Right lobe of liver (tissue), 6 donors: ENCODE measurements around the gene PPARG. TPM values are rescaled to one million over a fixed set of nuclear protein-coding genes. Genes with fewer than 3 reads are reported as not detected.

Experiments used
- ATAC-seq, 4 donors: fragments of 200-7000 bp; cut with Tn5 transposase; one replicate each; pipeline ENCODE4 v1.9.1; 2020; ENCODE audit warnings: mild to moderate bottlenecking in 4 of 4, moderate library complexity in 4 of 4
- DNase-seq, 3 donors: peaks; one replicate each; pipeline ENCODE4 v3.0.0-alpha.2; 2020
- H3K27ac ChIP-seq, 3 donors: fragments of 200-600 bp; one replicate each; pipeline ENCODE4 v1.8.0; 2022
- H3K27me3 ChIP-seq, 2 donors: fragments of 200-600 bp; one replicate each; pipeline ENCODE4 v1.8.0; 2022
- H3K36me3 ChIP-seq, 4 donors: fragments of 200-600 bp; sonication (generic) in 1 of 4; one replicate each; pipeline versions ENCODE4 v1.5.1 to v1.8.0; 2017 to 2022; ENCODE audit warnings: control low read depth in 1 of 4
- H3K4me1 ChIP-seq, 4 donors: fragments of 200-600 bp; sonication (generic) in 1 of 4; one replicate each; pipeline versions ENCODE4 v1.5.1 to v1.8.0; 2017 to 2022; ENCODE audit warnings: control low read depth in 1 of 4
- H3K4me3 ChIP-seq, 3 donors: fragments of 200-600 bp; one replicate each; pipeline ENCODE4 v1.8.0; 2022
- H3K9me3 ChIP-seq, 4 donors: fragments of 200-600 bp; sonication (generic) in 1 of 4; one replicate each; pipeline versions ENCODE4 v1.5.1 to v1.8.0; 2017 to 2022; ENCODE audit warnings: control low read depth in 1 of 4
- POLR2A ChIP-seq: fragments of 450-650 bp; IDR thresholded peaks from one replicate; pipeline ENCODE4 v1.6.1; 2017; ENCODE audit warnings: antibody characterized with exemption, mild to moderate bottlenecking
- WGBS: methylation state at CpG from one replicate; pipeline ENCODE4 v1.1.6; 2018; ENCODE audit warnings: low coverage, low lambda C conversion rate; ENCODE audit not compliant: insufficient coverage; ENCODE audit errors: missing lambda C conversion rate; 5-methylcytosine and 5-hydroxymethylcytosine counted together
- intact Hi-C, 2 donors: fragments of 100-400 bp; cut with DNase I; formaldehyde crosslinking; loops; one replicate each; pipeline versions ENCODE4 v1.11.2 to v1.14.1; 2022
- total RNA-seq, 6 experiments: library from RNA; depleted of rRNA in 2 of 6; stranded (reverse); fragments of >200 nt in 2 of 6; fragmentation: NEBNext Ultra II Directional in 3 of 6; extraction: Animal tissue kit (Norgen Biotek cat#: 25700) in 3 of 6; gene quantifications; one replicate each; pipeline versions ENCODE4 v1.1.0 to v1.2.4, GENCODE V29; 2016 to 2023
- TF ChIP-seq, protein P1 (sequence below), 4 donors: fragments of 200-600 bp in 3 of 4; fragments of 450-650 bp in 1 of 4; IDR thresholded peaks; one replicate each; pipeline versions ENCODE4 v1.5.1 to v1.8.0; 2016 to 2022; ENCODE audit warnings: antibody characterized with exemption in 4 of 4, mild to moderate bottlenecking in 2 of 4
- donor health status: DM: no; HTN: yes; CAD: no.
- donor health status: DM: no; HTN: no; CAD: no.
- donor health status: DM: no; HTN: no; CAD: no.
- donor health status: DM: no; HTN: yes; CAD: no.
- donor health status: DM: no; HTN: yes; CAD: no.

PPARG gene
- total RNA-seq, 6 experiments from 2014 or later: 4.9 to 15.8 (median 10.8) TPM

GRCh38 chr3:12393894-12394293 is 105.0 kb downstream of the PPARG start:
- ATAC-seq (peak; percentile 54 to 90 (median 86)), DNase-seq (no peak)
- Histone ChIP-seq H3K4me3 (no peak overlapping the region), H3K36me3 (no peaks in the 10 kb centered on the region), H3K4me1 (peaks cover 0 to 17% (median 6%) of the 10 kb centered on the region in 4 donors), H3K27ac (no peak overlapping the region), H3K27me3 (no peaks in the 10 kb centered on the region), H3K9me3 (no peaks in the 10 kb centered on the region)
- intact Hi-C loops: no loop called here
- TF ChIP-seq POLR2A: no peak
- TF ChIP-seq, protein P1, sequence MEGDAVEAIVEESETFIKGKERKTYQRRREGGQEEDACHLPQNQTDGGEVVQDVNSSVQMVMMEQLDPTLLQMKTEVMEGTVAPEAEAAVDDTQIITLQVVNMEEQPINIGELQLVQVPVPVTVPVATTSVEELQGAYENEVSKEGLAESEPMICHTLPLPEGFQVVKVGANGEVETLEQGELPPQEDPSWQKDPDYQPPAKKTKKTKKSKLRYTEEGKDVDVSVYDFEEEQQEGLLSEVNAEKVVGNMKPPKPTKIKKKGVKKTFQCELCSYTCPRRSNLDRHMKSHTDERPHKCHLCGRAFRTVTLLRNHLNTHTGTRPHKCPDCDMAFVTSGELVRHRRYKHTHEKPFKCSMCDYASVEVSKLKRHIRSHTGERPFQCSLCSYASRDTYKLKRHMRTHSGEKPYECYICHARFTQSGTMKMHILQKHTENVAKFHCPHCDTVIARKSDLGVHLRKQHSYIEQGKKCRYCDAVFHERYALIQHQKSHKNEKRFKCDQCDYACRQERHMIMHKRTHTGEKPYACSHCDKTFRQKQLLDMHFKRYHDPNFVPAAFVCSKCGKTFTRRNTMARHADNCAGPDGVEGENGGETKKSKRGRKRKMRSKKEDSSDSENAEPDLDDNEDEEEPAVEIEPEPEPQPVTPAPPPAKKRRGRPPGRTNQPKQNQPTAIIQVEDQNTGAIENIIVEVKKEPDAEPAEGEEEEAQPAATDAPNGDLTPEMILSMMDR (IDR thresholded peaks at IDR 0.05): no peak
- 14% methylated on average over 1 of the region's 1 CpG for WGBS

GRCh38 chr3:12394569-12395271 is 105.8 kb downstream of the PPARG start:
- H3K27ac ChIP-seq: no peak overlapping the region
- WGBS: 48% methylated on average over 2 of the region's 4 CpGs
- ATAC-seq (peak in 1 of 4 donors; percentile 27), DNase-seq (no peak)
- TF ChIP-seq POLR2A: no peak
- TF ChIP-seq, protein P1 (IDR thresholded peaks at IDR 0.05): no peak
- no peaks in the 10 kb centered on the region for H3K36me3 ChIP-seq
- peaks cover 0 to 17% (median 6%) of the 10 kb centered on the region in 4 donors for H3K4me1 ChIP-seq
- no peak overlapping the region for H3K4me3 ChIP-seq
- intact Hi-C loops: no loop called here
- no peaks in the 10 kb centered on the region for H3K27me3 ChIP-seq
- H3K9me3 ChIP-seq: no peaks in the 10 kb centered on the region

GRCh38 chr3:12395349-12396012 is 106.6 kb downstream of the PPARG start:
- no peak overlapping the region for H3K4me3 ChIP-seq
- intact Hi-C loops: no loop called here
- TF ChIP-seq, protein P1 (IDR thresholded peaks at IDR 0.05): no peak
- TF ChIP-seq POLR2A: no peak
- WGBS: 72% methylated on average over 5 of the region's 5 CpGs
- no peak overlapping the region for H3K27ac ChIP-seq
- no peaks in the 10 kb centered on the region for H3K27me3 ChIP-seq
- ATAC-seq: peak in 2 of 4 donors; percentile 29 to 56
- no peaks in the 10 kb centered on the region for H3K36me3 ChIP-seq
- no peak for DNase-seq
- H3K9me3 ChIP-seq: no peaks in the 10 kb centered on the region
- H3K4me1 ChIP-seq: peaks cover 0 to 17% (median 8%) of the 10 kb centered on the region in 4 donors

DNA sequence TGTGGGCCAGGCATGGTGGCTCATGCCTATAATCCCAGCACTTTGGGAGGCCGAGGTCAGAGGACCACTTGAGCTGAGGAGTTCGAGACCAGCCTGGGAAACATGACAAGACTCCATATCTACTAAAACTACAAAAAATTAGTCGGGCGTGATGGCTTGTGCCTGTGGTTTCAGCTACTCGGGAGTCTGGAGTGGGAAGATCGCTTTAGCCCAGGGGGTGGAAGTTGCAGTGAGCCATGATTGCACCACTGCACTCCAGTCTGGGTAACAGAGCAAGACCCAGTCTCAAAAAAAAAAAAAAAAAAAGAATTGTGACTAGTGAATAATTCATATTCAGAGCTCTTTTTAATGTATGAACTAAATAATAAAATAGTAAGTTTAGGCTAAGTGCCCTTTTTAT is 107.6 kb downstream of the PPARG start:
- Histone ChIP-seq H3K27me3 (no peaks in the 10 kb centered on the region), H3K36me3 (no peaks in the 10 kb centered on the region), H3K9me3 (no peaks in the 10 kb centered on the region), H3K4me1 (peaks cover 0 to 17% (median 9%) of the 10 kb centered on the region in 4 donors), H3K4me3 (no peak overlapping the region), H3K27ac (no peak overlapping the region)
- ATAC-seq: no peak
- 55% methylated on average over 6 of the region's 6 CpGs for WGBS
- no peak for TF ChIP-seq POLR2A
- TF ChIP-seq, protein P1 (IDR thresholded peaks at IDR 0.05): no peak
- DNase-seq: no peak
- intact Hi-C loops: no loop called here
